Measurements from ENCODE around the gene PRKCE. TPM values are rescaled to one million over a fixed set of nuclear protein-coding genes. Genes with fewer than 3 reads are reported as not detected.

PRKCE gene
- polyA plus RNA-seq, 2 donors, result 2.6 to 2.9 TPM

DNA sequence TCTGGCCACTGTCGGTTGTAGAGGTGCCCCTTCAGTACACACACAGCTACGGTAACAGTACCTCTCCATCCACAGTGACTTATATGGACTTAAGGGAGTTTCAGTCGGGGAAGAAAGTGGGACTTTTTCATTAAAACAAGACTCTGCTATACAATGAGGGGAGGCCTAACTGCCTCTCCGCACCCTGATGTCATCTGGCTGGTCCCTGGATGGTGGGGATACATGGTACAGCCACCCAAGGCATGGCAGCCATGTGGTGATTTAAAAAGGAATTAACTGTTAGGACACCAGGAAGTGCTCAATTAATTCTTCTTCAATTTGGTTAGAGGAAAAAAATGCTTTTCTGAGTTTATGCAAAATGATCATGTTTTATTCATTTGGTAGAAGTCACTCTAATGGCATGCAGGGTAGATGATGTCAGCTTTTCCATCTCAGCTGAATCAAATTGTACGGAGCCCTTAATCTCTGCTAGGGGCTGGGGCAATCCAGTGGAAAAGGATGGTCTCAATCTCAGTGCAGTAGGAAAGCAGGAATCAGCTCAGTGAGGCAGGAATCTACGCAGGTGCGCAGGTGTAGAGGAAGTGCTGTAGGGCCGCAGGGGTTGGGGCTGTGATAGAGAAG, 243.9 kb downstream of the PRKCE start:
- no peak overlapping the region for H3K27ac ChIP-seq (ENCODE audit: low read depth in 2 of 2, low read length in 1 of 2)
- no peaks in the 10 kb centered on the region for H3K27me3 ChIP-seq (ENCODE audit: control insufficient read depth in 1 of 2, insufficient read depth in 2 of 2, low read length in 2 of 2)
- H3K4me3 ChIP-seq (ENCODE audit: low read depth in 1 of 2, low read length in 2 of 2), result no peak overlapping the region
- H3K4me1 ChIP-seq (ENCODE audit: control insufficient read depth in 2 of 2, insufficient read depth in 2 of 2, low read length in 1 of 2), result peaks cover 0 to 14% of the 10 kb centered on the region in 2 donors
- no peaks in the 10 kb centered on the region for H3K36me3 ChIP-seq (ENCODE audit: control insufficient read depth in 2 of 2, insufficient read depth in 2 of 2, low read length in 1 of 2)
- no peaks in the 10 kb centered on the region for H3K9me3 ChIP-seq (ENCODE audit: control insufficient read depth in 2 of 2, insufficient read depth in 1 of 2, low read depth in 1 of 2, low read length in 1 of 2)
- 89 to 92% methylated on average over 8 of the region's 8 CpGs for WGBS, 2 donors

GRCh38 chr2:45896311-45896710, 244.8 kb downstream of the PRKCE start:
- peaks cover 0 to 14% of the 10 kb centered on the region in 2 donors for H3K4me1 ChIP-seq (ENCODE audit: control insufficient read depth in 2 of 2, insufficient read depth in 2 of 2, low read length in 1 of 2)

GRCh38 chr2:45897842-45898241, 246.4 kb downstream of the PRKCE start:
- Histone ChIP-seq H3K4me1 (ENCODE audit: control insufficient read depth in 2 of 2, insufficient read depth in 2 of 2, low read length in 1 of 2) (peaks cover 0 to 2% of the 10 kb centered on the region in 2 donors), H3K4me3 (ENCODE audit: low read depth in 1 of 2, low read length in 2 of 2) (no peak overlapping the region), H3K36me3 (ENCODE audit: control insufficient read depth in 2 of 2, insufficient read depth in 2 of 2, low read length in 1 of 2) (no peaks in the 10 kb centered on the region), H3K27ac (ENCODE audit: low read depth in 2 of 2, low read length in 1 of 2) (no peak overlapping the region), H3K9me3 (ENCODE audit: control insufficient read depth in 2 of 2, insufficient read depth in 1 of 2, low read depth in 1 of 2, low read length in 1 of 2) (no peaks in the 10 kb centered on the region), H3K27me3 (ENCODE audit: control insufficient read depth in 1 of 2, insufficient read depth in 2 of 2, low read length in 2 of 2) (no peaks in the 10 kb centered on the region)
- WGBS, 2 donors, result 86 to 89% methylated on average over 8 of the region's 8 CpGs

More at GRCh38 chr2:45896311-45896710, 244.8 kb downstream of the PRKCE start:
- Histone ChIP-seq H3K36me3 (ENCODE audit: control insufficient read depth in 2 of 2, insufficient read depth in 2 of 2, low read length in 1 of 2) (no peaks in the 10 kb centered on the region), H3K9me3 (ENCODE audit: control insufficient read depth in 2 of 2, insufficient read depth in 1 of 2, low read depth in 1 of 2, low read length in 1 of 2) (no peaks in the 10 kb centered on the region), H3K27ac (ENCODE audit: low read depth in 2 of 2, low read length in 1 of 2) (no peak overlapping the region), H3K4me3 (ENCODE audit: low read depth in 1 of 2, low read length in 2 of 2) (no peak overlapping the region), H3K27me3 (ENCODE audit: control insufficient read depth in 1 of 2, insufficient read depth in 2 of 2, low read length in 2 of 2) (no peaks in the 10 kb centered on the region)
- WGBS, 2 donors, result 80 to 83% methylated on average over 4 of the region's 4 CpGs

DNA sequence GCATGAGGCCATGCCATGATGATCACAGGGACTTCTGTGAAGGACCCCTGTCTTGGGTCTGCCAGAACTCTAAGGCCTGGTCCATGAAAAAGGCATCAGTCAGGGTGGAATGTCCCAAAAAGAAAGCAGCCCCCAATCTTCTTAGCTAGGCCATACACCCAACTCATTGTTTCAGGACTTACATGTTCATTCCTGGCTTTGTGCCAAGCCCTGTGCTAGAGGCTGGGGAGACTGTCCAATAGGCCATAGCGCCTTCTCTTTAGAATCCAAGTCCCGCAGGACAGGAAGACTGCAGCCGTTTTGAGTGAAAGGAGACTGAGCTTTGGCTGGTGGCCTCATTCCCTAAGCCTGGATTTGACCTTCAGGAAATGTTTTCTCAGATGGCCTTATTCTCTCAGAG, 247.3 kb downstream of the PRKCE start:
- WGBS, 2 donors, result 80 to 84% methylated on average over 3 of the region's 3 CpGs
- Histone ChIP-seq H3K27ac (ENCODE audit: low read depth in 2 of 2, low read length in 1 of 2) (no peak overlapping the region), H3K9me3 (ENCODE audit: control insufficient read depth in 2 of 2, insufficient read depth in 1 of 2, low read depth in 1 of 2, low read length in 1 of 2) (no peaks in the 10 kb centered on the region), H3K4me3 (ENCODE audit: low read depth in 1 of 2, low read length in 2 of 2) (no peak overlapping the region), H3K27me3 (ENCODE audit: control insufficient read depth in 1 of 2, insufficient read depth in 2 of 2, low read length in 2 of 2) (no peaks in the 10 kb centered on the region), H3K4me1 (ENCODE audit: control insufficient read depth in 2 of 2, insufficient read depth in 2 of 2, low read length in 1 of 2) (no peaks in the 10 kb centered on the region), H3K36me3 (ENCODE audit: control insufficient read depth in 2 of 2, insufficient read depth in 2 of 2, low read length in 1 of 2) (no peaks in the 10 kb centered on the region)

- H3K9me3 ChIP-seq (ENCODE audit: control insufficient read depth in 2 of 2, insufficient read depth in 1 of 2, low read depth in 1 of 2, low read length in 1 of 2), result no peaks in the 10 kb centered on the region
- H3K36me3 ChIP-seq (ENCODE audit: control insufficient read depth in 2 of 2, insufficient read depth in 2 of 2, low read length in 1 of 2), result no peaks in the 10 kb centered on the region
- WGBS, 2 donors, result 85 to 90% methylated on average over 5 of the region's 5 CpGs
- no peaks in the 10 kb centered on the region for H3K27me3 ChIP-seq (ENCODE audit: control insufficient read depth in 1 of 2, insufficient read depth in 2 of 2, low read length in 2 of 2)
- no peak overlapping the region for H3K4me3 ChIP-seq (ENCODE audit: low read depth in 1 of 2, low read length in 2 of 2)
- H3K4me1 ChIP-seq (ENCODE audit: control insufficient read depth in 2 of 2, insufficient read depth in 2 of 2, low read length in 1 of 2), result peaks cover 0 to 3% of the 10 kb centered on the region in 2 donors
- H3K27ac ChIP-seq (ENCODE audit: low read depth in 2 of 2, low read length in 1 of 2), result no peak overlapping the region
Observed at GRCh38 chr2:45899926-45900325, 248.5 kb downstream of the PRKCE start.

- Histone ChIP-seq H3K27ac (ENCODE audit: low read depth in 2 of 2, low read length in 1 of 2) (no peak overlapping the region), H3K4me1 (ENCODE audit: control insufficient read depth in 2 of 2, insufficient read depth in 2 of 2, low read length in 1 of 2) (peaks cover 0 to 4% of the 10 kb centered on the region in 2 donors), H3K9me3 (ENCODE audit: control insufficient read depth in 2 of 2, insufficient read depth in 1 of 2, low read depth in 1 of 2, low read length in 1 of 2) (no peaks in the 10 kb centered on the region), H3K36me3 (ENCODE audit: control insufficient read depth in 2 of 2, insufficient read depth in 2 of 2, low read length in 1 of 2) (no peaks in the 10 kb centered on the region), H3K27me3 (ENCODE audit: control insufficient read depth in 1 of 2, insufficient read depth in 2 of 2, low read length in 2 of 2) (no peaks in the 10 kb centered on the region), H3K4me3 (ENCODE audit: low read depth in 1 of 2, low read length in 2 of 2) (no peak overlapping the region)
- 85 to 90% methylated on average over 7 of the region's 7 CpGs for WGBS, 2 donors
Observed at GRCh38 chr2:45901468-45902032, 250.1 kb downstream of the PRKCE start.

GRCh38 chr2:45902380-45902779, 250.9 kb downstream of the PRKCE start:
- Histone ChIP-seq H3K9me3 (ENCODE audit: control insufficient read depth in 2 of 2, insufficient read depth in 1 of 2, low read depth in 1 of 2, low read length in 1 of 2) (no peaks in the 10 kb centered on the region), H3K27ac (ENCODE audit: low read depth in 2 of 2, low read length in 1 of 2) (no peak overlapping the region), H3K4me1 (ENCODE audit: control insufficient read depth in 2 of 2, insufficient read depth in 2 of 2, low read length in 1 of 2) (peaks cover 0 to 4% of the 10 kb centered on the region in 2 donors)

DNA sequence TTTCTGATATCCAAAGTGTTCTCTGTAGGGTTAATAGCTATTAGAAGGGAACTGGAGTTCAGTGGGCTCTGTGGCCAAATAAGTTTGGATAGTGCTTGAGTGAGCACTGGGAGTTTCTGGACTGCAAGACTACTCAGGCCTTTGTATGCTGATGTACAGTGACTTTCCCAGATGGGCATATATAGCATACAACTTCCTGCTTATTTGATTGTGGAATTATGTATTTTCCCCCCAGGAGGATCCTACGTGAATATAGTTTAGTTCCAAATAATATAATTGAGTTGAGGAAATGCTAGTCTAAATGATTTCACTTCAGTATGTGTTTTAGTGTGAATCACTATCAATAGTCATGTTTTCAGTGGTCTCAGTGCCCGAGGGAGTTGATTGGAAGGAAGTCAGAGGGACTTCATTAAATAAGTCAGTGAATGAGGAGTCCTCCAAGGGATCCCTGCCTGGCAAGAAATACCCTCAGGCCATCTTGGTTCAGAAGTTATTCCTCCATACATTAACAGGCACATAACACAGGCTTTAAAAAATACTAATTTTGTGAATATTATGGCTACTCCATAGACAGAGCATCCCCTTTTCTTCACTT, 251.4 kb downstream of the PRKCE start:
- no peak overlapping the region for H3K27ac ChIP-seq (ENCODE audit: low read depth in 2 of 2, low read length in 1 of 2)

More at GRCh38 chr2:45902380-45902779, 250.9 kb downstream of the PRKCE start:
- H3K36me3 ChIP-seq (ENCODE audit: control insufficient read depth in 2 of 2, insufficient read depth in 2 of 2, low read length in 1 of 2), result no peaks in the 10 kb centered on the region
- no peak overlapping the region for H3K4me3 ChIP-seq (ENCODE audit: low read depth in 1 of 2, low read length in 2 of 2)
- H3K27me3 ChIP-seq (ENCODE audit: control insufficient read depth in 1 of 2, insufficient read depth in 2 of 2, low read length in 2 of 2), result no peaks in the 10 kb centered on the region

GRCh38 chr2:45904267-45904945, 252.9 kb downstream of the PRKCE start:
- Histone ChIP-seq H3K4me3 (ENCODE audit: low read depth in 1 of 2, low read length in 2 of 2) (no peak overlapping the region), H3K27me3 (ENCODE audit: control insufficient read depth in 1 of 2, insufficient read depth in 2 of 2, low read length in 2 of 2) (no peaks in the 10 kb centered on the region), H3K4me1 (ENCODE audit: control insufficient read depth in 2 of 2, insufficient read depth in 2 of 2, low read length in 1 of 2) (peaks cover 0 to 4% of the 10 kb centered on the region in 2 donors), H3K36me3 (ENCODE audit: control insufficient read depth in 2 of 2, insufficient read depth in 2 of 2, low read length in 1 of 2) (peaks cover 0 to 5% of the 10 kb centered on the region in 2 donors), H3K27ac (ENCODE audit: low read depth in 2 of 2, low read length in 1 of 2) (no peak overlapping the region), H3K9me3 (ENCODE audit: control insufficient read depth in 2 of 2, insufficient read depth in 1 of 2, low read depth in 1 of 2, low read length in 1 of 2) (no peaks in the 10 kb centered on the region)
- 57 to 70% methylated on average over 15 of the region's 15 CpGs for WGBS, 2 donors

More for the DNA sequence above, 251.4 kb downstream of the PRKCE start:
- WGBS, 2 donors, result 73 to 89% methylated on average over 2 of the region's 2 CpGs
- no peak overlapping the region for H3K4me3 ChIP-seq (ENCODE audit: low read depth in 1 of 2, low read length in 2 of 2)
- peaks cover 0 to 4% of the 10 kb centered on the region in 2 donors for H3K4me1 ChIP-seq (ENCODE audit: control insufficient read depth in 2 of 2, insufficient read depth in 2 of 2, low read length in 1 of 2)
- H3K27me3 ChIP-seq (ENCODE audit: control insufficient read depth in 1 of 2, insufficient read depth in 2 of 2, low read length in 2 of 2), result no peaks in the 10 kb centered on the region
- no peaks in the 10 kb centered on the region for H3K36me3 ChIP-seq (ENCODE audit: control insufficient read depth in 2 of 2, insufficient read depth in 2 of 2, low read length in 1 of 2)
- no peaks in the 10 kb centered on the region for H3K9me3 ChIP-seq (ENCODE audit: control insufficient read depth in 2 of 2, insufficient read depth in 1 of 2, low read depth in 1 of 2, low read length in 1 of 2)

Data from esophagus (tissue), 2 donors.